NOMO-1 treated with DMSO at 0.1 percent for 48 hours (cell line): Measurements from ENCODE around the gene APOL1.

Experiments
- DNase-seq: peaks from one replicate; lab custom pipeline; 2025; ENCODE audit not compliant: unreplicated experiment; lab: John Stamatoyannopoulos, UW

The APOL1 gene

GRCh38 chr22:36305813-36306212 lies 52.9 kb downstream of the APOL1 start:
- DNase-seq, result no peak

- DNase-seq, result no peak
Measured at GRCh38 chr22:36306227-36306626, 53.3 kb downstream of the APOL1 start.

- no peak for DNase-seq
Measured at GRCh38 chr22:36308880-36309279, 55.9 kb downstream of the APOL1 start.

DNA sequence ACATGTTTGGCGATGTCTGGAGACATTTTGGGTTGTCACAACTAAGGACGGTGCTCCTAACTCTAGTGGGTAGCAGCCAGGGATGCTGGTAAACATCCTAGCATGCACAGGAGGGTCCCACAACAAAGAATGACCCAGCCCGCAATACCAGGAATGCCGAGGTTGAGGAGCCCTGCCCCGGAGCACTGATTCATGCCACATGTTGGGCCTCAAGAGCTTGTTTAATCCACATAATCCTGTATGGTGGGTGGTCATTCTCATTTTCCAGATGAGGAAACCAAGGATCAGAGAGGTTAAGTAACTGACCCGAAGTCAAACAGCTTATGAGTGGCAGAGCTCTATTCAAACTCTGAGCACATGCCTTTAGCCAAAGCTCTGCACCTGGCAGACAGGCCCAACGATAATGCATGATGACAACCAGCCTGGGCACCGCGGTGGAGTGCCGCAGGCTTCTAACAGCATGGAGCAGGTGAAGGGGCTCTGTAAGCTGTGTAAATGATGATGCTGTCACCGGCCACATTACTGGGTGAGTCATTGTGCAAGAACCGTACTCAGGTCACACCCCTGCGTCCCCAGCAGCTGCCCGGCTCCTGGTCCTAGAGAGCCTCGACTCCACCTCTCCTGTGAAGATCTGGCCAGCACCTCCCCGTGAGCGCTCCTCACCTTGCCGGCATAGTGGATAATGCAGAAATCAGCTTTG lies 58.6 kb downstream of the APOL1 start:
- no peak for DNase-seq

DNA sequence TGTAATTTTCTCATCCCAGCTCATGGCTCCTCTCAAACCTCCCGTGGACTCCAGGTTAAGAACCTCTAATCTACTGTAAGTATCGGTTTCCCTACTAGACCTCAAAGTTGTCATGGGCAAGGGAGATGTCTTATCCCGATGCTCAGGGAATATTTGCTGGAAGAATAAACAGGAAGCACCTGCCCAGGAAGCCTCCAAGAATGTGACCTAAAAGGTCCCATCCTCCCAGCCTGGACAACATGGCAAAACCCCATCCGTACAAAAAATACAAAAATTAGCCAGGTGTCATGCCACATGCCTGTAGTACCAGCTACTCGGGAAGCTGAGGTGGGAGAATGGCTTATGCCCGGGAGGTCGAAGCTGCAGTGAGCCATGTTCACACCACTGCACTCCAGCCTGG lies 62.4 kb downstream of the APOL1 start:
- no peak for DNase-seq

DNA sequence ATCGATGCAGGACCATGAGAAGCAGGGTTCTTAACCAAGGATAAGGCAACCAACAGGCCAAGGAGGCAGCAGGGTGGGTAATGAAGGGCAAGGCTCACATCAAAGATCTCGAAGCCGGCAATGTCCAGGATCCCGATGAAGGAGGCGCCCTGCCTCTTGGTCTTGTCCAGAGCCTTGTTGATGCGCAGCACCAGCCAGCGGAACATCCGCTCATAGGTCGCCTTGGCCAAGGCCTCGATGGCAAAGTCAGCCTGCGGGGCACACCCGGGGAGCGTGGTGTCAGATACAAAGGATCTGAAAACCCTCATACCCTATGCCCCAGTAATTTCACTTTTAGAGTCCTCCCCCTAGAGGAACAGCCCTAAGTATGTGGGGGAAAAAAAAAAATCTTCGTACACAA lies 63.5 kb downstream of the APOL1 start:
- no peak for DNase-seq
